HG03039 (cell line): Measurements from ENCODE around the gene RSBN1L.

Experiments used
- ATAC-seq: cut with Tn5 transposase; IDR thresholded peaks from one replicate; pipeline ENCODE4 v1.9.1; 2021; ENCODE audit warnings: mild to moderate bottlenecking, moderate library complexity; ENCODE audit not compliant: unreplicated experiment

RSBN1L gene

DNA sequence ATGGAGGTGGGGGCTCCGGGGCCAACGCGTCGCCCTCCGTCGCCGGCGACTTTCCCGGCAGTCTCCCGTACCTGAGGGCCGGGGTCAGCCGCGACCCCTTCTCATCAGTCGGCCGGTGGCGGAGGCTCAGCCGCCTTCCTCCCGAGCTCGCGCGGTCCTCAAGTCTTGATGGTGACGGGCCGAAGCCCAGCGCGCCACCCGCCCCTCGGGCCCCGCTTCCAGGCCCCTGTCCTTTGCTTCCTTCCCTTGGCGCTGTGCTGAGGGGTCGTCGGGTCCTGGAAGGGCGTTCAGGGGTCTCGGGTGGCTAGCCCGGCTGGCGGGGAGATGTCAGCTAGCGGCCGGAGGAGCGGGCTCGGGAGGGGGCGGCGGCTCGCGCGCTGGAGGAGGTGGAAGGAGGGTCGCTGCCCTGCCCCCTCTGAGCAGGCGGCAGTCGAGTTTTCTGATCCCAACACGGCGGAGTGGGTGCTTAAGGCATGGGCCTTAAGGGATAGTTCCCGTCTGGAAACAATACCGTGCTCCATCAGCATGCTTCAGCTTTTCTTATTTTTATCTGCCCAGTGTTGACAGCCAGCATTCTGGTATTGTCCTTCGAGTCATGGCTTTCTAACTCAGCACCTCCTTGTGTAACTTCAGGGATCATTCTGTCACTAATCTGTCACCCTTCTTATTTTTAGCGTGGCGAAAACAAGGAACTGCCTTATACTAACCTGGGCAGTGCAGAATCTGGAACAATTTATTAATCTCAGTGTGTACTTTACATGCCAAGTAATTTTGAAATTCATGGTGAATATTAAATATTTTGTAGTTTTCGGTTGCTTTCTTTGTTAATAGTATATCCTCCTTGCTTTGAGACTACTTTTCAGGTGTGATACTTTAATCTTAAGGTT is 103.1 kb downstream of the RSBN1L start:
- ATAC-seq = no peak

DNA sequence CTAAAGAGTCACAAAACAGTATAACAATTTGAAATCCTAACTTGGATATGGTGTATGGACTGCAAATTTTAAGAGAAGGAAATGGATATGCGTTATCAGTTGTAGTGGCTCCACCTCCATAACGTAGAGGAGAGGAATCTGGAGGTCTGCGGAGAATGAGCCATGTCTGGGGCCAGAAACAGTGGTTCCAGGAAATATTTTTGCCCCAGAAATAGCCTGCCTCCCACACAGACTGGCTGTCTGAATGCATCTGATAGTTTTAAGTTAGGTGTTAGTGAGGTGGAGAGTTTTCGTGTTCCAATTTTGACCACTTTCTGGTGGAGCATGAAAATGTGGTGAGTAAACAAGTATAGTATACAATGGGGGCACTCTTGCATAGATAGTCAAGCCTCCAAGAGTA is 103.9 kb downstream of the RSBN1L start:
- no peak for ATAC-seq

DNA sequence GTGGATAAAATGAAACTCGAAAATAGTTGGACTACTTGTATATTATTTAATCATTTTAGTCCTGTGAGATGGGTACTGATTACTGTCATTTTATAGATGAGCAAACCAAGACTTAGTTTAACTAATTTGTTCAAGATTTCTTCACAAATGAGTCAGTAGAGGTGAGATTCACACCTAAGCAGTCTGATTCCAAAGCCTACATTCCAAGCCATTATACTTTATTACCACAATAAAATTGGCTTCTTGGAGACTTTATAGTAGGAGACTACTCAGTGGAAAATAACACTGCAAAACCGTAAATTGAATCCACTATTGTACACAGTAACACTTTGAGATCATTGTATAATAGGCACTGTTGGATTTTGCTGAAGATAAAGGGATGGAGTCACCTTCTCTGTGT is 104.5 kb downstream of the RSBN1L start:
- ATAC-seq = no peak

DNA sequence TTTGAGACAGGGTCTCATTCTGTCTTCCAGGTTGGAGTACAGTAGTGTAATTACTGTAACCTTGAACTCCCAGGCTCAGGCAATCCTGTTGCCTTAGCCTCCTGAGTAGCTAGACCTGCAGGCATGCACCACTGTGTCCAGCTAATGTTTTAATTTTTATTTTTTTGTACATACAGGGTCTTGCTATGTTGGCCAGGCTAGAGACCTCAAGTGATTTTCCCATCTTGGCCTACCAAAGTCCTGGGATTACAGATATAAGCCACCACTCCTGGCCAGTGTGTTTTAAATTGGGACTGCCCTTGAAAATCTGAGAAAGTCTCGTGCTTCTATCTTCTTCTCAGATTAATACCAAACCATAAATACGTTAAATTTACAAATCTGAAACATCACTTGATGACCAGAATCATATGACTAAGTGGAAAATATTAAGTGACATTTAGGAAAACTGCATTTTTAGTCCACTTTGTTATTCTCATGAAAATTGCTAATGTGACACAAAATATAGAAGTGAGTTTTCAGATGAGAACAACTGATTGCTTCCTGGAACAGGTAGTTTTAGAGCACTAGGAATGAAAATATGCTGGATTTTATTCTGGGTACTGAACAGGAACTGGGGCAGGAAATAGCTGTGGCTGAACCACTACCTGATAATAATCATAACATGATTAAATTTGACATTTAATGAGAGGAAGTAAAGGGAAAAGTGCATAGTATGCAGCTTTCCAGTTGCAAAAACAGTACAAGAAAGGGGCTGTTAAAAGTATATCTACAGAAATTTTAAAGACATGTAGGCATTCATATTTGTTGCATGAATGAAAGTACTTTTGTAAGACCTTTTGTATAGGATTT is 106.5 kb downstream of the RSBN1L start:
- no peak for ATAC-seq

DNA sequence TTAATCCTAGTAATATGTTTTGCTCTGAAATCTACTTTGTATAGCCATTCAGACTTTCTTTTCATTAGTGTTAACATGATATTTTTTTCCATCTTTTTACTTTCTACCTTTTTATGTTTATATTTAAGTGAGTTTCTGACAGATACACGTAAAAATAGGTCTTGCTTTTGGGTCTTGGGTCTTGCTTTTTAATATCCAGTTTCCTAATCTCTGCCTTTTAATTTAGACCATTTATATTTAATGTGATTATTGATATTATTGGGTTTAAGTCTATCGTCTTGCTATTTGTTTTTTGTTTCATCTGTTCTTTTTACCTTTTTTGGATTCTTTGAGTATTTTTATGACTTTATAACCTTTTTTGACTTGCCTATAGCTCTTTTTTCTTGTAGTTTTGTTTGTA is 110.2 kb downstream of the RSBN1L start:
- no peak for ATAC-seq

DNA sequence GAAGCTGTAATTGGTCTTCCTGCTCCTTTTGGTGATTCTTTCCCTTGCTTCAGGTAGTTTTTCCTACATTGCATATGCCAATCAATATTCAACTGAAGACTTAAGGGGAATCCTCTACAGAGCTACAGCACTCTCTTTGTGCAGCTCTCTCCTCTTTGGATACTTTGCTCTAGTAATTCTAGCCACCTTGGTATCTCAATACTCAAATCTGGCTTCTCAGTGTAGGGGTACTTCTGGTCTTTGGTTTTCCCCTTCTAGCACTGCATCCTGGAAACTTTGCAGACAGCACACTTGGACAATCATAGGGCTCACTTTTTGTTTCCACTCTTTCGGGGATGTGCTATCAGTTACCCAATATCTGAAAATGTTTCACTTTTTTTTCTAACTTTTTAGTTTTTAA is 112.3 kb downstream of the RSBN1L start:
- no peak for ATAC-seq

DNA sequence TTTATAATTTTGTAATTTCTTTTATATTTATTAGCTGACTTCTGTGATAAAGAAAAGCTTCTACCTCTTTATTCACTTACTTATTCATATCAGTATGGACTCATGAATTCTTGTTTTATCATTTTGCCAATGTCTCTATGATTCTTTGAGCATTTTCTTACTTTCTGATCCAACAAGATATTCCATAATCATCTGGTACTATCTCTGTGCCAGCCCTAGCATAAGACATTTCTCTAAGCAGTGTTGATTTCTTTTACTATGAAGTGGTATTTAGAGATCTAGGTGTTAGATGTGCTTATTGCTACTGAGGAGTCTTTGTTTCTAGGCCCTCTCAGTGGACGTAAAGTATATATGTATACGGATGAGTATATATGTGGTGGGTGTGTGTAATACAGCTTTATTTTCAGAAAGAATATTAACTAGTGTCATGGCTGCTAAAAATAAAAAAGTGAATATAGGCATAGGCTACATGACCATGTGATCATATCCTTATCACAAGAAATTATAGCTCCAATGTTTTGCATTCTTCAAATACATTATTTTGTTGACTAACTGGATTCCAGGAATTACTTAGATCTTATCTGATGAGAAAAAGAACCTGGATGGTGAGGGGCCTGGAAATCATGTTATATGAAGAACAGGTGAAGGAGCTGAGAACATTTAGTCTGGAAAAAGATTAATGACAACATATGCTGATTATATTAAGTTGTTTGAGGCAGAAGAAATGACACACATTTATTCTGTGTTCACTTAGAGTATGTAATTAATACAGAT is 115.4 kb downstream of the RSBN1L start:
- ATAC-seq = no peak

DNA sequence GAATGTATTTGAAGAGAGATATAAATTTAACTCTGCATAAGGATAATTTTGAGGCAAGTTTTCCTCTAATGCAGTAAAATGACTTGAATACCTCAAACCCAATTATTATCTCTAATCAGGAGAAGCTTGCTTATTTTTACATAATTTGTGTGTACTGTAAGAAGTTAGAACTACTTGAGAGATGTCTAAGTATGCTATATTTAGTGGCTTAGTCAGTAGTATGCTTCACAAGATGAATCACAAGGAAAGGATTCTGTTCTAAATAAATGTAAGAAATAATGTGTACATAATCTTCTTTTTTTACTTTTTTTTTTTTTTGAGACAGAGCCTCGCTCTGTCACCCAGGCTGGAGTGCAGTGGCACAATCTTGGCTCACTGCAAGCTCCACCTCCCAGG is 116.0 kb downstream of the RSBN1L start:
- no peak for ATAC-seq

DNA sequence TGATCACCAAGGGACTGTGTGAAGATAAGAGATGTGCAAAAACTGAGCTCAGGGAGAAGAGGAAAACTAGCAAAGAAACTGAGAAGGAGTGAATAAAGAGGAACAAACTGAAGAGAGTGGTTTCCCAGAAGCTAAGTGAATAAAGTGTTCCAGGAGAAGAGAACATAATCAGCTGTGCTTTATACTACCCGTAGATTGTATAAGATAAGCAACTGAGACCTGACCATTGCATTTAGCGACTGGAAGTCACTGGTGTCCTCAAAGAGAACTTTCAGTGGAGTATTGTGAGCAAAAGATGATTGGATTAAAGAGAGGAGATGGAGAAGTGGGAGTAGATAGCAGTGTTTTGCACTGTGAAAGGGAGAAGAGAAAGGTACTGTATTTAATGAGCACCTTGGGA is 116.9 kb downstream of the RSBN1L start:
- no peak for ATAC-seq

DNA sequence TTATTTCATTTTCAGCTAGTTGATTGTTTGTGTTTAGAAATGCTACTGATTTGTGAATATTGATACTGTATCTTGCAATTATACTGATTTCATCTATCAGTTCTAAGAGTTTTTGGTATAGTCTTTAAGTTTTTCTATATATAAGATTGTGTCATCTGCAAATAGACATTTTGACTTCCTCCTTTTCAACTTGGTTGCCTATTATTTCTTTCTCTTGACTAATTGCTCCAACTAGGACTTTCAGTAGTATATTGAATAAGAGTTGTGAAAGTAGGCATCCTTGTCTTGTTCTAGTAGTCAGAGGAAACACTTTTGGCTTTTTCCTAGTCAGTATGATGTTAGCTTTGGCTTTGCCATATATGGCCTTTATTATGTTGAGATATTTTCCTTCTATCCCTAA is 122.8 kb downstream of the RSBN1L start:
- no peak for ATAC-seq

DNA sequence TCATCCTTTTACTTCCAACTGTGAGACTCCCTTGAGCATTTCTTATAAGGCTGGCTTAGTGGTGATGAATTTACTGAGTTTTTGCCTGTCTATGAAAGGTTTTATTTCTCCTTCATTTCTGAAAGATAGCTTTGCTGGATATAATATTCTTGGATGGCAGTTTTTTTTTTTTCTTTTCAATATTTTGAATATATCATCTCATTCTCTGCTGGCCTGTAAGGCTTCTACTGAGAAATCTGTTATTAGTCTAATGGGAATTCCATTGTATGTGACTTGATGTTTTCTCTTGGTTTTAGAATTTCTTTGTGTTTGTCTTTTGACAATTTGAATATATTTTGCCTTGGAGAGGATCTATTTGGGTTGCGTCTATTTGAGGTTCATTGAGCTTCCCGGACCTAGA is 124.7 kb downstream of the RSBN1L start:
- ATAC-seq = no peak

DNA sequence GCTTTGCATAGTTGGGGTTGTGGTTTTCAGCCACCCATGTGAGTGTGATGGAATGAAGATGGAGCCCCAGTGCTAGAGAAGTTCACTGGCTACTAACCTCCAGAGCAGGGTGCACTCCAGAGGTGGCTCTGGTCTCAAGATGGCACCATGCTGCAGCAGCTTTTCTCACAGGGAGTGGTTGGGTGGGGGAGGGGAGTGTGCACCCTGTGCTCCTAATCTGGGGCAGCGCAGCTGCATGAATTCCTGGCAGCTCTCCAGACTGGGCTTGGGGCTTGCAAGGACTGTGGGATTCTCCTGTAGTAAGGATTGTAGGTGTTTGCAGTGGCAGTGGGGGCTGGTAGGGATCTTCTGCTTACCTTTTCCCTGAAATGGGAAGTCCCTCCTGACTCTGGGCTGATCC is 126.0 kb downstream of the RSBN1L start:
- no peak for ATAC-seq

DNA sequence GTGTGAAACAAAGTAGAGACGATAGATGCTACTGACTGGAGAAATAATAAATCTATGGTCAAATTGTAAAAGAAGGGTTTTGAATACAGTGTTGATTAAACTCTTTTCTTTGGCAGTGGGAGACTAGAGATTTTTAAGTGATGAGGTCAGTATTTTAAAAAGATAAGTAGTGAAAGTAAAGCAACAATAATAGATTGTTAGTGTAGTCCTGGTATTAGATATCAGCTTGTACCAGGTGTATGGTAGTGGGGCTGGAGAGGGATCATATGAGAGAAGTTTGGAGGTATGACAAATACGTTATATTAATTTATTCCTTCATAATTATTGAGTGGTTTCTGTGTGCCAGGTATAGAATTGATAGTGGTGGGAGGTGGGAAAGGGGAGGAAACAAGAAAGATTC is 127.5 kb downstream of the RSBN1L start:
- no peak for ATAC-seq

DNA sequence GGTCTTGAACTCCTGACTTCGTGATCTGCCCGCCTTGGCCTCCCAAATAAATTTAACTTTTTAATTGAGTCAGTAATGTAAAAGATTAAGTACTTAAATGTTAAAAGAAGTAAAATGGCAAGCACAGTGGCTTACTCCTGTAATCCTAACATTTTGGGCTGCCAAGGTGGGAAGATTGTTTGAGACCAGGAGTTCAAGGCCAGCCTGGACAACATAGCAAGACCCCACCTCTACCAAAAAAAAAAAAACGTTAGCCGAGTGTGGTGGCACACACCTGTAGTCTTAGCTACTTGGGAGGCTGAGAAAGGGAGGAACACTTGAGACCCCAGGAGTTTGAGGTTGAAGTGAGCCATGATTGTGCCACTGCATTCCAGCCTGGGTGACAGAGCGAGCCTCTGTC is 128.4 kb downstream of the RSBN1L start:
- no peak for ATAC-seq

DNA sequence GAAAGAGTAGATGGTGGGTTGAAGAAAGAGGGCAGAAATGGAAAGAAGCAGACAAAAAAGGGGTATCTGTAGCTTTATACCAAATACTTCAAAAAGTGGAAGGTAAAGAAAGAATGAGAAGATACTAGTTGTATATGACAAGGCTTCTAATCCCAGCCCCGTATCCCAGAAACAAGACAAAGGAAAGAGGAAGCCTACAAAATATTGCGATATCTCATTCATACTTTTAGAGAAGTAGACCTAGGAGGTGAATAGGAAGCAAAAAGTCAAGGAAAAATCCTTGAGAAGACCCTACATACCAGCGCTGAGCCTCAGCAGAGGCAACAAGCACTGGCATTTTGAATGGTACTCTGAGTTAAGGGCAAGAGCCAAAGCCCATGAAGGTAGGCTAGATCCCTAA is 128.9 kb downstream of the RSBN1L start:
- no peak for ATAC-seq

DNA sequence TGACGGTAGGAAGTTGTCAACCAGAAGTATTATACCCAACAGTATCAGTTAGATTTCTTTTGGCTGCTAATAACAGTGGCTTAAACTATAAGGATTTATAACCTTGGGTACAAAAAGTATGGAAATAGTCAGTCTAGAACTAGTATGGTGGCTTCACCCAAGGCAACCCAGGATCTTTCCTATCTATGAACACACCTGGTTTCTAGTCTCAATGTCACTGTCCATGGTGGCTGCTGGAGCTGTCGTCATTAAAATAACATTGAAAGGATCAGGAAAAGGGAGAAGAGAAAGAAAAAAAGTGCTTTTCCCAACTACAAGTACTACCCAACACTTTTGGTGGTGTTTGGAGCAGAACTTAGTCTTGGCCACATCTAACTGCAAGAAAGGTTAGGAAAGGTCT is 130.0 kb downstream of the RSBN1L start:
- no peak for ATAC-seq

DNA sequence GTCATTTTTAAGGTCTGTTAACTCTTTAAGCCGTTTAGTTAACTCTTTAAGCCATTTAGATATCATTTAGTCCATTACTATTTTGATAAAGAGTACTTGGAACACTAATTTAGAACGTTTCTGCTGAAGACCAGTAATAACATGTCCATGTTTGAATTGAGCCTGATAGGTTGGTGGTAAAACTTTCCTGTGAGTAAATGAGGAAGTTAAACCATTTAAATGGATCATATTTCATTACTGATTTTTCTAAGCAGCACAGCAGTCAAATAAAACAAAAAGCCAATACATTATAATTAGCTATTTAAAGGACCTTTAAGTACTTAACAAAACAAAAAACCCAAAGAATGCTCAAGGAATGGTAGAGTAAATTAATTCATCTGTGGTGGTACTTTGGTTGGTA is 131.7 kb downstream of the RSBN1L start:
- ATAC-seq = no peak

DNA sequence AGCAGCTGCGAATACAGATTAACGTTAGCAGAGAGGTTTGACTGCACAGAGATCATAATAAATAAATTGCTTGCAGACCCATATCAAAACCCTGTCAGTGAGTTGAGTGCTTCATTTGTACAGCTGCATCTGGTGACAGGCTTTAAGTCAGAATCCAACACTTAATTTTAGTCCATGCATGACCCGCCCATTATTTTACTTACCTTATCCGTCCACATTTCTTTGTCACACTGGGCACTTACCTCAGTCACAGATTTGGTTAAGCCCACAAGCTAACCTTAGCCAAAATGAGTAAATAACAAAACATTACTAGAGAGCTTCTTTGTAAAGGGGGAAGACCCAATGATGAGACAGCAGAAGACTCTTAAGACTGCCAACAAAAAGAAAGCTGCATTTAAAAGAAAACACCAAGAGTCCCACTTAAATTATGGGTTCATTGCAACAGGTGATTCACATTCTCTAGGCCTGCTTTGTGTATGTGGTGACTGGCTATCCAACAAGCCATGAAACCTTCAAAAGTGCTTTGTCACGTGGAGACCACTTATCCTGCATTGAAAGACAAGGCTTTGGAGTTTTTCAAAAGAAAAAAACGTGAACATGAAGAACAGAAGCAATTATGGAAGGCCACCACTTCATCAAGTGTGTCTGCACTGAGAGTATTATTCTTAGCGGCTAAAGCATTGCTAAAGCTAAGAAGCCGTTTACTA is 134.5 kb downstream of the RSBN1L start:
- no peak for ATAC-seq

DNA sequence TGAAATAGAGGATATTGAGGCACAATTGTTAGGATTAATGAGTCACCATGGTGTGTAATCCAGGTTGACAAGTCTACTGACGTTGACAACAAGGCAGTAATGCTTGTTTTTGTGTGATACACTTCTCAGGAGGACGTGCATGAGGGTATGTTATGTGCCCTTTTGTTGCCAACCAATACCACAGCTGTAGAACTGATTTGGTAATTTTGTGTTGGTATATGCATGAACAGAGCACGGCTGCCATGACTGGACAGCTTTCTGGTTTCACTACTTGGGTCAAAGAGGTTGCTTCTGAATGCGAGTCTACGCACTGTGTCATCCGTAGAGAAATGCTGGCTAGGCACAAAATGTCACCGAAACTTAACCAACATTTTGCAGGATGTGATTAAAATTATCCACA is 135.2 kb downstream of the RSBN1L start:
- ATAC-seq = no peak

DNA sequence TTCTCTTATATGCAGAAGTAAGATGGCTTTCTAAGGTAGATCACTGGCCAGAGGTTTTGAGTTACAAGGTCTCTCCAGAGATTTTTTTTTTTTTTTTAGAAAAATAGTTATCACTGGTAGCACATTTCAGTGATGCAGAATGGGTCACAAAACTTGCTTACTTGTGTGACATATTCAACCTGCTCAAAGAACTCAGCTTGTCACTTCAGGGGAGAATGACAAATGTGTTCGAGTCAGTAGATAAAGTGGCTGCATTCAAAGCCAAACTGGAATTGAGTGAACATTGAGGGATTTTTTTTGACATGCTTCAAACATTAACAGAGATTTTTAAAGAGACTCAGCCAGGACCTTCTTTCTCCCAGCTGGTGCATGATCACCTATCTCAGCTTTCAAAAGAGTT is 135.7 kb downstream of the RSBN1L start:
- no peak for ATAC-seq
